ENCODE data around the gene MIX23.

MIX23 gene

GRCh38 chr3:122415762-122416654 is 33.0 kb upstream of the MIX23 start, which contains the start of gene WDR5B:
Gene WDR5B, minus strand, starts transcription at chr3:122416062. Its CDS starts 534 bp downstream, at chr3:122415528.
- peak within 1 kb of the TSS; percentile 80 for H3K4me3 ChIP-seq (ENCODE audit: low read length)
- no peak for TF ChIP-seq CTCF (conservative IDR thresholded peaks at IDR 0.05; ENCODE audit: low read depth, low read length)
- peak; percentile 90 for DNase-seq (ENCODE audit: low read depth)

- no peak for TF ChIP-seq CTCF (conservative IDR thresholded peaks at IDR 0.05; ENCODE audit: low read depth, low read length)
- no peak for DNase-seq (ENCODE audit: low read depth)
- H3K4me3 ChIP-seq (ENCODE audit: low read length): peak overlapping the region; percentile 80
Observed at GRCh38 chr3:122415104-122415744, 32.2 kb upstream of the MIX23 start.

DNA sequence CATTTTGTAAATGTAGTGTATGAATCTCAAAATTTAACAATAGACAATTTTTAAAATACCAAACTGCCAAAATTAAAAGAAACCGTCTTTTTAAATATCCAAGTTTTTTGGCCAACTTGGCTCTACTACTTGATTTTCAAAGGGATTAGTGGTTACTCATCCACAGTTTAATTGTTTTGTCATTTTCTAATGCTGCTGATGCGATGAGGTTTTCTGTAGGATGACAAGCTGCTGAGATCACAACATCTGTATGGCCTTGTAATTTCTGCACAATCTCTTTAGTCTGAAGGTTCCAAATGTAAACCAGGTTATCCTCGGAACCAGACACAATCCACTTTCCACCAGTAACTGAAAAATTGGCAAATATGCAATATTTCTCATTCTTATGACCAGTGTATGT is 31.4 kb upstream of the MIX23 start:
- no peak for DNase-seq (ENCODE audit: low read depth)
- no peak for TF ChIP-seq CTCF (conservative IDR thresholded peaks at IDR 0.05; ENCODE audit: low read depth, low read length)
- H3K4me3 ChIP-seq (ENCODE audit: low read length): no peak overlapping the region

DNA sequence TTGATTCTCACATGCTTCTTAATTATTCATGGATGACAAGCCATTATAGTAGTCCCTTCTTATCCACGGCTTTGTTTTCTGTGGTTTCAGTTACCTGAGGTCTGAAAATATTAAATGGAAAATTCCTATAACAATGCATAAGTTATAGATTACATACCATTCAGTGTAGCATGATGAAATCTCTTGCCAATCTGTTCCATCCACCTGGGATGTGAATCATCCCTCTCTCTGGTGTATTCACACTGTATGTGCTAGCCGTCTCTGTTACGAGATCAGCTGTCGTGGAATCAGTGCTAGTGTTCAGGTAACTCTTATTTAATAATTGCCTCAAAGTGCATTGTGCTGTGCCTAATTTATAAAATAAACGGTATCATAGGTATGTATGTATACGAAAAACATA is 27.6 kb upstream of the MIX23 start:
- no peak for DNase-seq (ENCODE audit: low read depth)
- no peak overlapping the region for H3K4me3 ChIP-seq (ENCODE audit: low read length)
- TF ChIP-seq CTCF (conservative IDR thresholded peaks at IDR 0.05; ENCODE audit: low read depth, low read length): no peak

DNA sequence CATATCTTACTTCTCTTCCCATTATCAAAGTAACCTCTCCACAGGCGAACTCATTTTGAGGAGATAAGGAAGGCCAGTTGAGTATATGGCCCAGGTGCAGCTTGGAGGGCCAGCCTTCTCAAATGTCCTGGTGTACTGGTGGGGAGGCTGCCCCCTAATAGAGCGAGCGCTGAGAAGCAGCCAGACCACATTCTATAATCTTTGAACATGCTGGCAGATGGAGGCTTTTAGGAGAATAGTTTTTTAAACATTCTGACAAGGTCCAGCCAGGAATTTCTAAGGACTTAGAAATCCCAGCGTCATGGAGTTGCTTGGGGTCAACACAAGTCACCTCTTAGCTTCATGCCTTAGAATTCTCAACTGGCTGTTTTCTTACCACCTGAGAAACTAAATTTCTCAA is 27.1 kb upstream of the MIX23 start:
- TF ChIP-seq CTCF (conservative IDR thresholded peaks at IDR 0.05; ENCODE audit: low read depth, low read length): no peak
- H3K4me3 ChIP-seq (ENCODE audit: low read length): no peak overlapping the region
- no peak for DNase-seq (ENCODE audit: low read depth)

GRCh38 chr3:122409446-122409845 is 26.4 kb upstream of the MIX23 start:
- DNase-seq (ENCODE audit: low read depth): no peak

More at GRCh38 chr3:122409446-122409845, 26.4 kb upstream of the MIX23 start:
- TF ChIP-seq CTCF (conservative IDR thresholded peaks at IDR 0.05; ENCODE audit: low read depth, low read length): no peak
- no peak overlapping the region for H3K4me3 ChIP-seq (ENCODE audit: low read length)

Data from retinal pigment epithelial cell (primary cell).